Nephron (organoid): ENCODE data around the gene GTSE1.

Experiments used
- H3K27ac Mint-ChIP-seq, 3 experiments: 2 replicates each; pipeline ENCODE4 v1.8.0; 2020; ENCODE audit warnings: mixed read lengths in 3 of 3, mild to moderate bottlenecking in 2 of 3, moderate library complexity in 1 of 3
- H3K27me3 Mint-ChIP-seq: 2 replicates; pipeline ENCODE4 v1.8.0; 2021; ENCODE audit warnings: low read depth, mild to moderate bottlenecking, moderate library complexity, mixed read lengths
- H3K36me3 Mint-ChIP-seq: 2 replicates; pipeline ENCODE4 v1.8.0; 2020; ENCODE audit warnings: low read depth, mixed read lengths
- H3K4me1 Mint-ChIP-seq: 2 replicates; pipeline ENCODE4 v1.8.0; 2020; ENCODE audit warnings: mixed read lengths
- H3K4me3 Mint-ChIP-seq, 3 experiments: 2 replicates each; pipeline ENCODE4 v1.8.0; 2020; ENCODE audit warnings: mild to moderate bottlenecking in 3 of 3, mixed read lengths in 3 of 3, moderate library complexity in 2 of 3
- H3K9me3 Mint-ChIP-seq: 2 replicates; pipeline ENCODE4 v1.8.0; 2020; ENCODE audit warnings: mixed read lengths
- CTCF ChIP-seq, 3 experiments: fragments of 200-600 bp; sonication (generic); IDR thresholded peaks; one replicate each; pipeline ENCODE4 v1.5.0; 2021; ENCODE audit warnings: antibody characterized with exemption in 3 of 3; ENCODE audit not compliant: unreplicated experiment in 3 of 3

GTSE1 gene

DNA sequence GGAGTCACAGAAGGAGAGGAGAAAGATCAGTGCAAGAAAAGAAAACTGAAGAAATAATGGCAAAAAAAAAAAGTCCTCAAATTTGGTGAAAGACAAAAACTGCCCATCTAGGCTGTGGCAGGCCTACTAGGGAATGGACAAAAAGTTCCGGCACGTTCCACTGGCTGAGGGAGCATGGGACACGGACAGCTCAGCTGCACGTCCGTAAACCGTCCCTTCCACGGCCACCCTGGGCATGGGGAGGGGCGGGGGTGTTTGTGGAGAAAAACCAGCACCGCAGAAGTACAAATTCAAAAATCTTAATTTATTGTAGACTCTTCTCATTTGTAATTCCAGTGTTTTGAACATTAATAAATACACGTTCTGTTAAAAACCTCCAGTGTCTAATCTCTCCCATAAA, 64.2 kb downstream of the GTSE1 start:
- H3K4me1 Mint-ChIP-seq = no peaks in the 10 kb centered on the region
- H3K27me3 Mint-ChIP-seq = no peaks in the 10 kb centered on the region
- H3K27ac Mint-ChIP-seq = no peak overlapping the region
- peaks cover 30% of the 10 kb centered on the region for H3K36me3 Mint-ChIP-seq
- no peak overlapping the region for H3K4me3 Mint-ChIP-seq
- TF ChIP-seq CTCF (IDR thresholded peaks at IDR 0.05; ENCODE audit: unreplicated experiment in 3 of 3) = no peak
- no peaks in the 10 kb centered on the region for H3K9me3 Mint-ChIP-seq

DNA sequence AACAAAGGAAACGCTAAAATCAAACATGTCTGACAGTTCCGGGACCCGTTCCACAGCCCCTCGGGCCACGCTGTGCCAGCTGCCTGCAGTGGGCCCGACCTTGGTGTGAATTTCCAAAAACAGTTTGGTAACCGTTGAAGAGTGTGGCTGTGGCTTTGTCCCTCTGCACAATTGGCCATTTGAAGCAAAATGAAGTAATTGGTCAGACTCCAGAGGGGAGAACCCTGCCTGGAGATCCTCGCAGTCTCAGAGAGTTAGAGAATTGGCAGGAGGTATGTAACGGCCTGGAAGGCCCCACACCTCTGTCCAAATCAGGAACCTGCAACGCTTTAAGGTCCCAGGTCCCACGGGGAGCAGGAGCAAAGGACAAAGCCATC, 65.1 kb downstream of the GTSE1 start:
- no peaks in the 10 kb centered on the region for H3K9me3 Mint-ChIP-seq
- no peaks in the 10 kb centered on the region for H3K27me3 Mint-ChIP-seq
- no peak for TF ChIP-seq CTCF (IDR thresholded peaks at IDR 0.05; ENCODE audit: unreplicated experiment in 3 of 3)
- H3K4me1 Mint-ChIP-seq = no peaks in the 10 kb centered on the region
- no peak overlapping the region for H3K4me3 Mint-ChIP-seq
- H3K36me3 Mint-ChIP-seq = peaks cover 30% of the 10 kb centered on the region
- H3K27ac Mint-ChIP-seq = no peak overlapping the region

GRCh38 chr22:46362203-46362933, 65.7 kb downstream of the GTSE1 start:
- TF ChIP-seq CTCF (IDR thresholded peaks at IDR 0.05; ENCODE audit: unreplicated experiment in 3 of 3) = no peak
- H3K27me3 Mint-ChIP-seq = no peaks in the 10 kb centered on the region
- no peak overlapping the region for H3K27ac Mint-ChIP-seq
- H3K4me1 Mint-ChIP-seq = no peaks in the 10 kb centered on the region
- H3K4me3 Mint-ChIP-seq = no peak overlapping the region
- H3K9me3 Mint-ChIP-seq = no peaks in the 10 kb centered on the region
- H3K36me3 Mint-ChIP-seq = peaks cover 30% of the 10 kb centered on the region

- Mint-ChIP-seq H3K9me3 (no peaks in the 10 kb centered on the region), H3K4me3 (no peak overlapping the region), H3K4me1 (no peaks in the 10 kb centered on the region), H3K27me3 (no peaks in the 10 kb centered on the region), H3K36me3 (peaks cover 30% of the 10 kb centered on the region), H3K27ac (no peak overlapping the region)
- TF ChIP-seq CTCF (IDR thresholded peaks at IDR 0.05; ENCODE audit: unreplicated experiment in 3 of 3) = no peak
These were observed 66.4 kb downstream of the GTSE1 start for GRCh38 chr22:46362934-46363515.

DNA sequence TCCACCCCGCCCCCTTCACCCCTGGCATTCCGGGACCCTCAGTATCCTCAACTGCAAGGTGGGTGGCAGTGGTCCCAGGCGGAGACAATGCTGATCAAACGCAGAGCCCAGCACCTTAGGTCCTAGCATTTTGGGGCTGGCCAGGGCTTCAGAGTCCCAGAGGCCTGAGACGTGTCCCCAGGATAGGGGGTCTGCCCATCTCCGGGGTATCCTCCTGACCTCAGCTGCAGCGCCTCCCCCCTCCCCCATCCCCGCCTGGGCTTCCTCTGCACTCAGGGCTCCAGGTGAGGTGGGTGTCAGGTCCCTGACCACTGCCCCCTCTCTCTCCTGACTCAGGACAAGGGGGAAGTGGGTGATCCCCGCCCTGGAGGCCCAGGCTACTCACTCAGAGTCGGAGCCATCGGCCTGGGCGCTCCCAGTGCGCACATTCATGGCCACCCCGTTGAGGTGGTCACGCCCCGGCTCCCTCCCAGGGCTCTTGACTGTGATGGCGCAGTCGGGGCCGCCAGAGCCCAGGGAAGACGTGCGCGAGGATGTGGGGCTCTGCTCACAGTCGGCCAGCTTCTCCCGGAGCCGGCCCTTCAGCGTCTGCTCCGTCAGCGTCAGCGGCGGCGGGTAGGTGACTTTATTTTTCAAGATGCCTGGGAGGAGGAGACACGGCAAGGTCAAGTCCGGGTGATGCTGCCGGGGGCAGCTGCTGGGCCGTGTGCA, 67.1 kb downstream of the GTSE1 start:
- no peak for TF ChIP-seq CTCF (IDR thresholded peaks at IDR 0.05; ENCODE audit: unreplicated experiment in 3 of 3)
- Mint-ChIP-seq H3K27me3 (no peaks in the 10 kb centered on the region), H3K4me1 (no peaks in the 10 kb centered on the region), H3K27ac (no peak overlapping the region), H3K4me3 (no peak overlapping the region), H3K9me3 (no peaks in the 10 kb centered on the region), H3K36me3 (peaks cover 28% of the 10 kb centered on the region)
